Islet of Langerhans (tissue), 1 donor: ENCODE data around the gene RAB40B.

Experiments
- FAIRE-seq: peaks from one replicate; lab custom pipeline; 2011; peaks lifted over from hg19 to GRCh38; lab: Jason Lieb, UNC

RAB40B gene

DNA sequence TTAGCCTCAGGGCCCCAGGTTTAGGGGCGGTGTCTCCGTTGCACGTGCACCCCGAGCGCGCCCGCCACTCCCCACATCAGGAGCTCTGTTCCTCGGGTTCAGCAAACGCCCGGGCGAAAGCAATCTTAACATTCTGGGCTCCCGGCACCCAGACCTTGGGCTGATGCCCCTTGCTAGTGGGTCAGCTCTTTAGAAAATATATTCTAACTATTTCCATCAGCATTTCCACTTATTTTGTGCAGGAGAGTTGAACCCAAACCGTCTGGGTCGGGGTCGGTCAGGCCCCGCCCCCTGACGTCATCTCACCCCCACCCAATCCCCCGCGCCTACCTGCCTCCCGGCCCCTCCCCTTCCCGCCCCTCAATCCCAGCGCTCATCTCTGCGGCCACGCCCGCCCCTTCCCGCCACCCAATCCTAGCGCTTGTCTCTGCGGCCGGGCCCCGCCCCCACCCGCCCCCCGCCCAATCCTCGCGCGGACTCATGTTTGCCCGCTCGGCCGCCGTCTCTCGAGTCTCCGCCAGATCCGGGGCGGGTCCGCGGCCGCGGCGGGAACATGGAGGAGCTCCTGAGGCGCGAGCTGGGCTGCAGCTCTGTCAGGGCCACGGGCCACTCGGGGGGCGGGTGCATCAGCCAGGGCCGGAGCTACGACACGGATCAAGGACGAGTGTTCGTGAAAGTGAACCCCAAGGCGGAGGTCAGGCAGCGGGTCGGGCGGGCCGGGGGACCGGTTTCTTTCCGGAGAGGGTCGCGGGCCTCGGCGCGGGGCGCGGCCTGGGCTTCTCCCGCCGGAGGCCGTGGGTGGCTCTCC is 17.9 kb upstream of the RAB40B start, which contains the start of gene FN3KRP:
TSS of gene FN3KRP (plus strand) at position 504 of the 808 bp plus-strand sequence. CDS start at position 554, 50 bp downstream.
- FAIRE-seq: no peak

DNA sequence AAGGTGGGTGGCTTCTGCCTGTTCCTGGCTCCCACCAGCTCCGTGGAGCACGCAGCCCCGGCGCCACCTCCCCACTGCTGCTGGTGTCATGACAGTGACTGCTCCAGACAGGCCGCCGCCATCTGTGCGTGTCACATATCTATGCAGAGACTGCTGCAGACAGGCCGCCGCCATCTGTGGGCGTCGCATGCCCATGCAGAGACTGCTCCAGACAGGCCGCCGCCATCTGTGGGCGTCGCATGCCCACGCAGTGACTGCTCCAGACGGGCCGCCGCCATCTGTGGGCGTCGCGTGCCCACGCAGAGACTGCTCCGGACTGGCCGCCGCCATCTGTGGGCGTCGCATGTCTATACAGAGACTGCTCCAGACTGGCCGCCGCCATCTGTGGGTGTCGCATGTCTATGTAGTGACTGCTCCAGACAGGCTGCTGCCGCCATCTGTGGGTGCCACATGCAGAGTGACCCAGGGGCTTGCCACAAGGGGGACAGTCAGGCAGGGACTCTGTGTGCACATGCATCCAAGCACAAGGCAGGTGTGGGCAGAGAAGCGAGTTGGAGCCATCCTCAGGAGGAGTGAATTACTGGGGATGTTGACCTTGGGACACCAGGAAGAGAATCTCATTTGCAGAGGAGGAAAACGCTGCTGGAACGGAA is 14.7 kb upstream of the RAB40B start:
- FAIRE-seq: no peak

DNA sequence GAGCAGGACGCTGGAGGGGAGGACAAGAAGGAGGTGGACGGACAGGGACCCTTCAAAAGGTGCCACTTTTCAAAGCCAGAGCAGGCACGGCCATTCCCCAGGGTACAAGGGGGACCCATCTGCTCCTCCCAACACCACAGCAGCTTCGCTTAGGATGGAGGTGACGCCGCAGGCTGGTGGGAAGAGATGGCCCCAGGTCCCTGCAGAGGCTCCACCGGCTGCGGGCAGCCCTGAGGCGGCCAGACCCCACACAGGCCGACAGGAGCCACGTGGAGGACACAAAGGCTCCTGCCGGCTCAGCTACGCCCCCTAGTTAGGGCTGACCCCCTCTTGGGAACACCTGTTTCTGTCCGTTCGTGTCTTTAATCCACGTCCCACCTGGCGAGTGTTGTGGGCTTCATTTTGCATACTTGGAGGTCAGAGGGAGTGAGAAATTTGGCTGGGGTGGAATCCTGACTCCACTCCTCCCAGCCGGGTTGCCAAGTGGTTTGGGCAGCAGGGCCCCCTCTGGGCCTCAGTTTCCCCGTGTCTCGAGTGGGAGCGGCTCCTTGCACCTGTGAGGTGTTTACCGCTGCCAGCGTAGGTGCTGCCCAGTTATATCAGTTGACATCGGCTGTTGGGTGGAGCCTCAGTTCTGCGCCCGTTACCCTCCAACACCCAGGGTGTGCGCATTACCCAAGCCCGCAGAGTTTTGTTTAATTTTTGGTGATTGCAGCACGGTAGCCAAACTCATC is 12.2 kb upstream of the RAB40B start:
- FAIRE-seq: no peak

DNA sequence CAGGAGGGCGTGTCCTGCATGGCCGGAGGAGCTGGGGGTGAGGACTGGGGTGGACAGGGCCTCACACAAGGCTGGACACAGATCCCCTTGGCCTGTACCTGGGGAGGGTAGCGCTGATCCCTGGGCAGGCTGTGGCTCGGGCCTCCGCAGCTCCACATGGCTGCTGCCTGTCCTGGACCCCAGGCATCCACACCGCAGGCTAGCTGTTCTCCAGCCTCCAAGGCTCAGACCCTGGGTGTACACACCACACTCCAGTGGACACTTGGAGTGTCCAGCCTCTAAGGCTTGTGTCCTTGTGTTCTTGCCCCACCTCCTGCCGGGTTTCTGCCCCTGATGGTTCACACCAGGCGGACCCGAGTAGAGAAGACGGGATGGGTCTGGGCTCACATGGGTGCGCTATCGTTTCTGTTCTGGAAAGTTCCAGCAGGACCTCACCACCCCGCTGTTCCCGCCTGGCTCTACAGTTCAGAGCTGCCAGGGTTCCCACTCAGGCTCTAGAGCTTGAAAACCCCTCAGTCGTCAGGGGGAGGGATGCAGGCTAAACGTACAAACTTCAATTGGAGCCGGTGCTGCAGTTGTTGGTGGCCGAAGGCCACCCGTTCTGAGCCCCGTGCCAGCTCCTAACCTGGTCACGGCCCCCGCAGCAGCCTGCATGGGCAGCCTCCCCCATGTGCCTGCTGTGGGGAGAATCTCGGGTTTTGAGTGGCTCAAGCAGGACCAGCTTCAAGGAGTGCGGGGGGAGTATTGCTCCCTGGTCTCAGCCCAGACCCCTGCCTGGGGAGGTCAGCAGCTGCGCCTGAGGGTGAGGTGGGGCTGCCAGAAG is 11.4 kb upstream of the RAB40B start:
- no peak for FAIRE-seq

DNA sequence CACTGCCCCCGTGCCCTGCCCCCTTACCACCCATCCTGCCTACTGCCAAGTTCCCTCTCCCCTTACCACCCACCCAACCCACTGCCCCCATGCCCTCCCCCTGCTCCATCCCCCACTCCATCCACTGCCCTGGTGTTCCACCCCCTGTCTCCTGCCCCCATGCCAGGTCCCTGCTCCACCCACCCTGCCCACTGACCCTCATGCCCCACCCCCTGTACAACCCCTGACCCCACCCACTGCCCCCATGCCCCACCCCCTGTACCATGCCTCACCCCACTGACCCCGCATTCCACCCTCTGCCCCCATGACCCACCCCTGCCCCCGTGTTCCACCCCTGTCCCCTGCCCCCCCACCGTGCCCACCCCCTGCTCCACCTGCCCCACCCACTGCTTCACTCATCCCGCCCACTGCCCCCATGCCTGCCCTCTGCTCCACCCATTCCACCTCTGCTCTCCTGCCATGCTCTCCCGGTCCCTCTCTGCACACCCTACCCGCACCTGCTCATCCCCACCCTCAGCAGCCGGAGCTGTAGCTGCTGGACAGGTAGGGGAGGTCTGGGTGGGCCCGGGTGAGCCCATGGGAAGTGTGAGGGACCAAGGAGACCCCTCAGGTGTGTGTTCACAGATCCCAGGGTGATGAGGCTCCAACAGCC is 10.7 kb upstream of the RAB40B start:
- no peak for FAIRE-seq

DNA sequence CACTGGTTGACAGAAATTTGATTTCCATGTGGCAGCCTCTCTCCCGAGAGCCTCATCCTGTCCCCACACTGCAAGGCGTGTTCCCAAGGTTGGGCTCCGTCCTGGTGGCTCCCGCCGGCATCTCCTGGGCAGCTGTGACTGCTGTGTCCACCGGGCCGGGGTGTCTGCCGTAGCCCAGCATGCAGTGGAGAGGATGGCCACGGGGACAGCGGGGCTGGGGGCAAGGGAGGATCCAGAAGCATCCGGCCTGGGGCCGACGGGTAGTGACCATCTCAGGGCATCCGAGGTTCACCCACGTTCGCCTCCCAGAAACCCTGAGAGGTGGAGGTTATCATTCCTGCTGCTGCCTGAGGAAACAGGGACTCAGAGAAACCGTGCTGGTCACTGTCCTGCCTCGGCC is 7.3 kb upstream of the RAB40B start:
- no peak for FAIRE-seq

DNA sequence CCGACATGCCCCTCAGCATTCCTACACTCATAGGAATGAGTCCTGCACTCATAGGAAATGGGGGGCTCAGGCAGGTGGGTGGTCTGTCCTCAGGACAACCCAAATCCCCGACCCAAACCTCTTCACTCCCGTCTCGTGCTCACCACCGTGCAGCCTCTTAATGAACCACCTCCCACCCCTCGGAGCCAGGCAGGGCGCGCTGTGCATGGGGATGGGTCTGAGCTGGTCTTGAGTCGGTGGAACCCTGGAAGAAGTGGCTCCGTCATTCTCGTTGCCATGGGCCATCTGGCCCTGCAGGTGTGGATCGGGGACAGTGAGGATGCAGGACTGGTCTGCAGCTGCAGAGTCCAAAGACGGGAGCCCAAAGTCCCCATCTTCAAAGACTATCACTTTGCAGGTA is 6.4 kb upstream of the RAB40B start:
- FAIRE-seq: no peak

DNA sequence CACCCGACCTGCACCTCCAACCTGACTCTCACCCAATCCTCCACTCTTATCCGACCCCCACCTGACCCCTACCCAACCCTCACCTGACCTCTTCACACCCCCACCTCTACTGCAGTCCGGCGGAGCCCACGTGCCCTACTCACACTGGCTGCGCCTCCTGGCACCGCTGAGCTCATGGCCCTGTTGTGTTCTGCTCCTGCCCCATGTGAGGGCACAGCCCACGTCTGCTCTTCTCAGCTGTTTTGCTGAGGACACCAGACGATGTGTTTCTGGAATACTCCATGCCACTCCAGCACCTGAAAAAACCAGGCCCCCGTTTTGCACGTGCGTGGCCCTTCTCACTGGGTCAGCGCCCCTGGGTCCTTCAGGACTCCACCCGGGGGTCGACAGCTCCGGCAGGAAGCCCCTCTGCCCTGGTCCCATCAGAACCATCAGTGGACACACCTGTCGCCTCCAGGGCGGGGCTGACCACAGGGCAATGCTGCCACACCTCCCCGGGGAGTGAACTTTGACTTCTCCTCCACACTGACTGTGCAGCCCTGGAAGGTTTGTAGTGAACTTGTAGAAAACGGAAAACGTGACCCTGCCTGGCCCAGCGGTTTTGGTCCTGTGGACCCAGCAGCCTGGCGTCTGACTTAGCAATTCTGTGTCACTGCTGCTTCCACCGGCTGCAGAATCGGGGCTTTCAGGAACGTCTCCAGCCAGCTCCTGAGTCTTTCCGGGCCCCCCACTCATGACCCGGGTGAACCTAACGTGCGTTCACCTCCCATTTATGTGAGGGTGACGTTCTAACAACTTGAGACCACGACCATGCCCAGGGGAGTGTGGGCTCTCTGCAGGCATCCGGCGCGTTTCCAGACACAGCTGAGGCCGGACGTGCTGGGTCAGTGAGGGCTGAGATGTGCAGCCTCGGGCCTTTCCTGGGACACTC is 5.7 kb upstream of the RAB40B start:
- FAIRE-seq: no peak

DNA sequence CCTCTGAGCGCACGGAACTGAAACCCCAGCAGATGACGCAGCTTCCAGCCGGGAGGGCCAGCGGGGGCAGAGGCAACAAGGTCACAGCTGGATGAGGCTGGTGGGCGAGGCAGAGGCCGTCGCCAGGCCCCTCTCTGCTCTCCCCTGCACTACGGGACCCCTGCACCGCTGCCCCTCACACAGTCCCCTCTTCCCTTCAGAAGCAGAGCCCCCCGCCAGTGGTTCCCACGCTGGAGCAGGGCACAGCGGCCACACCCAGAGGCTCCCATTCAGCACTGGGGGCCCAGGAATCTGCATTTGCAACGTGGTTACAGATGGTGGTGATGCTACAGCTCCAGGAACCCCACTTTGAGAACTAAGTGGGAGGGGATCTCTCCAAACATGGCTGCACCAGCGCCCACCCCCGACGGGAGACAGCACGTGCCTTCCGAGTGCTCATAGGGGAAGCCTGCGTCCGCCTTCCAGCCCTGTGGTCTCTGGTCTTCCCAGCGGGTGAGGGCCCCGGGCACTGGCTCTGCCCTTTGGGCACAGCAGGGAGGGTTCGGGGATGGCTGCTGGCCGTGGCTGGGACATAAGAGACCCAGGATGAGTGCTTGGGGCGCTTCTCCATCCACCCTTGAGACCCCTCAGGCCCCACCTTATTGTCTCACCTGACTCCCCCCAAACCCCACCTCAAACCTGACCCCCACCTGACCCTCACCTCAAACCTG is 4.7 kb upstream of the RAB40B start:
- FAIRE-seq: no peak

DNA sequence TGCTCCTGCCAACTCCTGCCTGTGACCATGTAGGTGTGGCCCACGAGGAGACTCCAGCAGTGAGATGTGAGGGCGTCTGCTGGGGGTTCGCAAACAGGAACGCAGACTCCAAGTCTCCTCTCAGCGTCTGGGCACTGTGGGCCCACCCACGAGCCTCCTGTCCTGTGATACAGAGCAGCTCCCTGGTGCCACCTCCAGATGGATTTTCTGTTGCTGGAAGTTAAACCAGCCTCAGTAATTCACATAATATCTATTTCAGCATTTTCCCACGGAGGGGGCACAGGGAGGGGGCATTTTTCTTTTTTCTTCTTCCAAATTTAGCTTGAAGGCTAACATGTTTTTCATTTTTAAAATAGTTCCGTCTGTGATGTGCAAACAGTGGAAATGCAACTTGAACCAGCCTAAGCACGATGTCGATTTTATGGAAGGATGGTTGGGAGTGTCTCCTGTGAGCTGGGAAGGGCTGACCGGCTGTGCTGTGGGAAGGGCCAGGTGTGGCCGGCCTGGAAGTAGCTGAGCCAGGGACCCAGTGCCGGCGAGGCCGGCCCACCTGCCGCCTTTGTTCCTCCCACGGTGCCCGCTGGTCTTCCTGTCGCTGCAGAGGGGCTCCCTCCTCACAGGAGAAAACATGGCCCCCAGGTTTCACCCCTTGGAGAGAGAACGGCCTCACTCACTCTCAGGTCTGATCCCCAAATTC is 3.9 kb upstream of the RAB40B start:
- no peak for FAIRE-seq

DNA sequence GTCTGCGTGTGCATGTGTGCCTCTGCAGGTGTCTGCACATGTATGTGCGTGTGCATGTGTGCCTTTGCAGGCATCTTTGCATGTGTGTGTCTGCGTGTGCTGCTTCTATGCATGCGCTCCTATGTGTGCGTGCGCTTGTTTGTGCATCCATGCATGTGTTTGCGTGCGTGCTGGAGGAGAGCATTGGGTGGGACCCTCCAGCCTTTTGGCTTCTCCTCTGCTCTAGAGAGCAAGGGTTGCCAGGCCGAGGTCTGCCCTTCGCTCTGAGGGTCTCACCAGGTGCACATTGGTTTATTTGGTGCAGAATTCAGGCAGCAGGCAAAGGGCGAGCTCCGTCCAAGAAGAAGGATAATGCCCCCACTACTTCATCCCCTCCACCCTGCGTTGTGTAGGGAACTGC is 1.1 kb upstream of the RAB40B start:
- no peak for FAIRE-seq

DNA sequence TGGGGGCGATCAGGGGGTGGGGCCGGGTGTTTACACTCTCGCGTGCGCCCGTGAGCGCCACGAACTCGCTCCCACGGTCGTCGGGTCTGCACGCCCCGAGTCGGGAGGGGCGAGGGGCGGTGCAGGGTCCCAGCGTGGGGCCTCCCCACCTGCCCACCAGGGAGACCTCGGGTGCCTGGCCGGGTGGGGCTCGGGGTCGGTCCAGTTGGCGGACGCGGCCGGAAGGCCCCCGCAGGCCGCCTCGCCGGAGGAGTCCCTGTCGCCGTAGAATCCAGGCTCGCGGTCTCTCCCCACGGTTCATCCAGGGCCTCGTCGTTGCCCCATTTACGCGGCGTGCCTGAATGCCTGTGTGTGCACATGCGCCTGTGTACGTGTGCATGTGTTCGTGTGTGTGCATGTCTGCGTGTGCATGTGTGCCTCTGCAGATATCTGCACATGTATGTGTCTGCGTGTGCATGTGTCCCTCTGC is 510 bp upstream of the RAB40B start:
- FAIRE-seq: no peak

DNA sequence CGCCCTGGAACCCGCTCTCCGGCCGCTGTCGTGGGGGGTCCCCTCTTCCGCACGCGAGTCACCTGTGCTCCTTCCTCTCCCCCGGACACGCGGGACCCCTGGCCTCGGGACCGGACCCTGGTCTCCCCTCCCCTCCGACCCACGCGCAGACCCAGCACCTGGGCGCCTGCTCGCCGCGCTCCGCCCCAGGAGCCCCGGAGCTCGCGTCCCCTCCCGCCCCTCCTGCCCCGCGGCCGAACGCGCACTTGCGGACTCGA is 762 bp downstream of the RAB40B start:
- FAIRE-seq: no peak

DNA sequence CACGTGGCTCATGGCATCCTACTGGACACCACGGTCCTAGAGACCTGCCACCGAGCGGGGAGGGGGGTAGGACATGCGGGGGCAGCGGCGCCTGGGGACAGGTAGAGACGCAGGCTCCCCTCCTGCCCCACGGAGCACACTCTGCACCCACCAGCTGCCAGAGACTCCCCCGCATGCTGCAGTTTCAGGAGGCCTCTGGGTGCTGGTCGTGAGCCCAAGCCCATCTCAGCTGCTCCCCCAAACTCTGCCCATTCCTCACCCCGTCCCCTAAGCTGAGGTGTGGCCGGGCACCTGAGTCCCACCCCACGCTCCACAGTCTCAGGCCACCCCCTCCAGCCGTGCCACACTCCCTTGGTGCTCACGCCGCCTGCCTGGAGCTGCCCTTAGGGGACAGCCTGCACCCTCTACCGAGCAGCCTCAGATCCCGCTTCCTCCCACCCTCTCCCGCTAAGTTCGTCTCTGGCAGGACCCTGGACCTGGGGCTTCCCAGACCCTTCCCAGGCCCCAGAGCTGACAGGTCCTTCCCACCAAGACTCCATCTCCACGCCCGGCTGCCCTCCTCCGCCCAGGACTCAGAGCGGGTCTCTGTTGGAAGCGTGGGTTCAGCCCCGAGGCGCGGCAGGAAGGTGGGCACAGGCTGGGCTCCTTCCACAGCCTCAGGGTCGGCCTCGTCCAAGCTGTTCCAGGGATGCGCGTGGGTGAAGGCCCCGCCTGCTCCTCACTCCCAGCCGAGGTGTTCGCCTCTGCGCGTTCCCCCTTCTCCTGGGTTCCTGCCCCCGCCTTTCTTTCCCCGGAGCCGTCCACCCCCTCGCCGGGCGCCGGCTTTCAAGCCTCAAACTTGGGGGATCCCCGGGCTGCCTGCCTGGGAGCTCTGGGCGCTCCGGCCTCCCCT is 1.3 kb downstream of the RAB40B start:
- FAIRE-seq: no peak

DNA sequence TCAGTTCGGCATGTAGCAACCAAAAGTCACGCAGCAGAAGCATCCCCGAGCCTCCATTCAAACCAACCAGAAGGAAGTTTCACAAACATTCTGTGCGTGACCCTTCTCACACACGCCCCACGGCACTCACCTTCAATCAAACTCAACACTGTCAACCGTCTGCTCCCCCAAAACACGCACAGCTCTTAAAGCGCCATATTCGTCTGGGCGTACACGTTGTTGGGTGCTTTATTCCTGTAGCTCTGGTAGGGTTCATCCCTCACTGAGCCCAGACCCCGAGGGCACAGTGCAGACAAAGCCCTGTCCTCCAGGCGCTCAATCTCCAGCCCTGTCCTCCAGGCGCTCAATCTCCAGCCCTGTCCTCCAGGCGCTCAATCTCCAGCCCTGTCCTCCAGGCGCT is 2.2 kb downstream of the RAB40B start:
- FAIRE-seq: no peak

DNA sequence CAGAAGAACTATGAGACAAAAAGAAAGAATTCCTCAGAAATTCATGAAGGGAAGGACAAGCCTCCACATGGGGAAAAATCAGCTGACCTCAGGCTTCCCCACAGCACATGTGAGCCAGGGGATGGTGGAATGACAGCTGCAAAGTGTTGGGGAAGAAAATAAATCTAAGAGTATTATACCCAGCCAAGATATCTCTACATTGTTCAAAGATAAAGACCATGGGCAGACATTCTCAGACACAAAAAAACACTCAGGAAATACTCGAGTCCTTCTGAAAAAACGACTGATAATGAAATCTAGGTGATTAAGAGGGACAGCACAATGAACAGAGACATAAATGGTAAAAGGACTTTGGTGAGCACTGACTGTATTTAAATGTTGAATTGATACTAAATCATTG is 3.9 kb downstream of the RAB40B start:
- FAIRE-seq: no peak

DNA sequence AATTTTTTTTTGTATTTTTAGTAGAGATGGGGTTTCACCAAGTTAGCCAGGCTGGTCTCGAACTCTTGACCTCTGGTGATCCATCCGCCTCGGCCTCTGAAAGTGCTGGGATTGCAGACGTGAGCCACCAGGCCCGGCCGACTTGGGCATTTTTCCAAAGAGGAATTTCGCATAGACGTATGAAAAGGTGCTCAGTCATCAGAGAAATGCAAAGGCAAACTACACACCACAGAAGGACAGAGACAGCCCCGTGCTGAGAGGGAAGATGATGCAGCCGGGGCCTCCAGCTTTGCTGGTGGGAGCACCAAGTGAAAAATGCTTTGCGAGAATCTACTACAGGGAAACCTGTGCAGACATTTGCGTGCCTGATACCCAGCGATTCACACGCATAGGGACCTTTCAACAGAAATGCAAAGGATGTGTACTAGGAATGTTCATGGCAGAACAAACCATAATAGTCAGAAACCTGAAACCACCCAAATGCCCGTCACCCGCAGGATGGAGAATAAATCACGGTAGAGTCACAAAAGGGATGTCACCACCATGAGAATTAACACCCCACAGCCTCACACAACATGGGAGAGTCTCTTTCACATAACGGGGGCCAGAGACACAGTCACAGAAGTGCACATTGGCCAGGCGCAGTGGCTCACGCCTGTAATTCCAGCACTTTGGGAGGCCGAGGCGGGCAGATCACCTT is 5.2 kb downstream of the RAB40B start:
- no peak for FAIRE-seq

DNA sequence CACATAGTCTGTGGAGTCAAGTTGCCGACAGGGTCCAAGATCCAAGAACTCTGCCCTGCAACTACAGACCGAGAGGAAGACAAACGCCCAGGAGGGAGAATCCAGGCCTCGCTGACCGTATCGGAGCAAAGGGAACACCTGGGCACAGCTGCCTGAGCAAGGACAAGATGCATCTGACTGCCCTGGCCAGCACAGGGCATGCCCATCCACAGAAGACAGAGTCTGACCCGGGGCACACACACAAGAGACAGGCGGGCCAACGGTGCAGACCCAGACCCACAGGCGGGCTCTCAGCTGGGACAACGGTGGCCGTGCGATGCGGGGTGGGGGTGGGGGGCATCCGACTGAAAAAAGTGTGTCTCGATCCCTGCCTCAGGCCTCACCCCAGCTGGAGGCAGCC is 6.2 kb downstream of the RAB40B start:
- no peak for FAIRE-seq
